ENCODE results near the gene GALNT2.
A peak's percentile ranks its signal among the peaks of the same experiment; 100 is the strongest.

GALNT2 gene

DNA sequence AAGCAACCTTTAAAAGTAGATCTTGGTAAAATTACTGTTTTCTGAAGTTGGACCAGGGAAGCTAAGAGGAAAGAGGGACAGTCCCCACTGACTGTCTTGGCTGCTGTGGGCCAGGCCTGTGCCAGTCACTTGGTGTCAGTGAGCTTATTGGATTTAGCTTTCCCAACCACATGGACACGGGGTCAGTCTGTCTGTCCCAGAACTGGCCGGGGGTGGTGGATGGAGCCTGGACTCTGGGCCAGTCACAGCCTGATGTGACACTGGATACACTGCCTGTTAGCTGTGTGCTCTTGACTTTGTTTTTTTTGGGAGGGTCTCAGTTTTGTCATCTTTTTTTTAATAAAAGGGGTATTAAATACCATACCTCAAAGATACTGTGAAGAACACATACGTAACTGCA, 96.7 kb downstream of the GALNT2 start:
- no peak overlapping the region for H3K27ac ChIP-seq
- TF ChIP-seq, protein P1, sequence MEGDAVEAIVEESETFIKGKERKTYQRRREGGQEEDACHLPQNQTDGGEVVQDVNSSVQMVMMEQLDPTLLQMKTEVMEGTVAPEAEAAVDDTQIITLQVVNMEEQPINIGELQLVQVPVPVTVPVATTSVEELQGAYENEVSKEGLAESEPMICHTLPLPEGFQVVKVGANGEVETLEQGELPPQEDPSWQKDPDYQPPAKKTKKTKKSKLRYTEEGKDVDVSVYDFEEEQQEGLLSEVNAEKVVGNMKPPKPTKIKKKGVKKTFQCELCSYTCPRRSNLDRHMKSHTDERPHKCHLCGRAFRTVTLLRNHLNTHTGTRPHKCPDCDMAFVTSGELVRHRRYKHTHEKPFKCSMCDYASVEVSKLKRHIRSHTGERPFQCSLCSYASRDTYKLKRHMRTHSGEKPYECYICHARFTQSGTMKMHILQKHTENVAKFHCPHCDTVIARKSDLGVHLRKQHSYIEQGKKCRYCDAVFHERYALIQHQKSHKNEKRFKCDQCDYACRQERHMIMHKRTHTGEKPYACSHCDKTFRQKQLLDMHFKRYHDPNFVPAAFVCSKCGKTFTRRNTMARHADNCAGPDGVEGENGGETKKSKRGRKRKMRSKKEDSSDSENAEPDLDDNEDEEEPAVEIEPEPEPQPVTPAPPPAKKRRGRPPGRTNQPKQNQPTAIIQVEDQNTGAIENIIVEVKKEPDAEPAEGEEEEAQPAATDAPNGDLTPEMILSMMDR (conservative IDR thresholded peaks at IDR 0.05): no peak

DNA sequence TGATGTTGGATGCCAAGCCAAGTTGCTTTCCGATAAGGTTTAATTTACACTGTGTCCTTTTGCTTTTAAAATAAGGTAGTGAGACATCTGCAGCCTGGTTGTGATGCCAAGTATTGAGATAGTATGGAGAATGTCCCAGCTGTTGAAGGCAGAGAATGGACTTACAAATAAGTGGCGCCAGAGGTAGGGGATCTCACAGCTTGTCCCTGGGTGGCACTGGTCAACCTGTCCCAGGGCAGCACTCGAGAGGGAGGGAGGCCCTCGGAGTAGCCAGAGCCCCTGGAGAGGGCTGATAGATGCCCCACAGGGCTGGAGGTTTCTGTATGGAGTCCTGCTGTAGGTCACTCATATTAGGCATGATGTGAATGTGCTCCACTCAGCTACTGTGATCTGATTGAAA, 98.5 kb downstream of the GALNT2 start:
- H3K27ac ChIP-seq: no peak overlapping the region
- TF ChIP-seq, protein P1 (conservative IDR thresholded peaks at IDR 0.05): no peak

DNA sequence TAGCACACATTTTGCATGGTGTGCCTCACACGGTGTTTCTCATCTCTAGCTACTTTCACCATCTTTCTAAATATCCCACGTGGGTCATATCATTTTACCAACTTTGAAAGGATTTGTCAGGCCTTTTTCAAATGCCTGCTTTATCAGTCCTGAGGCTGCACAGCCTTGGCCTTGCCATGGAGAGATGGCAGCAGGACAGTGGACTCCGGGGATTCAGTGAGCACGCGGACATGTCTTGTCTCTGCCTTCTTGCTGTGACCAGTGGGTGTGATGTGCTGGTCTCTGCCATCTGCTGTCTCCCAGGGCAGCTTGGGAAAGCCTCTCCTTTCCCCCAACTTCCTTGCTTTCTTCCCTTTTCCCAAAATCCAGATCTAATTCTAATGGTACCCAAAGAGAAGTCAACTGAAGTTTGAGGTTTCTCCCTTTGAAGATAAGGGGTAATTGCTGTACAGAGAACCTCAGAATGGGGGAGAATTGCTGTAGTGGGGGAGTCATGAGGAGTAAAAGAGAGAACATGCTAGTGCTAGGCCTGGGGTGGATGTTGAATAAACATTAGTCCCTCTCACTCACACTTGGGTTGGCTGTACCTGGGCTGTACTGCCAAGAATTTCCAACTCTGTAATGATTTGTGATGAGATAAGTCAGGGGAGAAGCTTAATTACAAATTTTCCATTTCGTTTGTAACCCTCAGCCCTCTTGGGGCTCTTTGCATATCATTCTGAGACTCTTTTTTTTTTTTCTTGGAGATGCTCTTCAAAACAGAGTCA, 99.5 kb downstream of the GALNT2 start:
- H3K27ac ChIP-seq: no peak overlapping the region
- TF ChIP-seq, protein P1 (conservative IDR thresholded peaks at IDR 0.05): no peak

DNA sequence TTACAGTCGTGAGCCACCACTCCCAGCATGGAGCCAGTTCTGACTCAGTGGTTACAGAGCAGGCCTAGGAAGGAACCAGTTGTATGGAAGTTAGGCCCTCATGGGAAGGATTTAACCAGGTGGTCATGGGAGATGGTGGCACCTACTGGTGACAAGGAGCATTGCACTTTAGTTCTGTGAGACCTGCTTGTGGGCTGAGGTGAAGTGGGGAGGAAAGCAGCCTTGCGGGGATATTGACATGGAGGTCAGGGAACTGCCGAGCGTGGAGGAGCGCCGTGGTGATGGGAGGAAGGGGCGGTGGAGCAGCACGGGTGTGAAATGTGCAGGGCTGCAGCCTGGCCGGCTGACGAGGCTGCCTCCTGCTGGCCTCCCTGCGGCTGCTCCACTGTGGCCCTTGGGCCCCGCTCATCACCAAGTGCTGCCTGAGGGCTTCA, 100.4 kb downstream of the GALNT2 start:
- H3K27ac ChIP-seq: no peak overlapping the region
- TF ChIP-seq, protein P1 (conservative IDR thresholded peaks at IDR 0.05): peak; percentile 67

DNA sequence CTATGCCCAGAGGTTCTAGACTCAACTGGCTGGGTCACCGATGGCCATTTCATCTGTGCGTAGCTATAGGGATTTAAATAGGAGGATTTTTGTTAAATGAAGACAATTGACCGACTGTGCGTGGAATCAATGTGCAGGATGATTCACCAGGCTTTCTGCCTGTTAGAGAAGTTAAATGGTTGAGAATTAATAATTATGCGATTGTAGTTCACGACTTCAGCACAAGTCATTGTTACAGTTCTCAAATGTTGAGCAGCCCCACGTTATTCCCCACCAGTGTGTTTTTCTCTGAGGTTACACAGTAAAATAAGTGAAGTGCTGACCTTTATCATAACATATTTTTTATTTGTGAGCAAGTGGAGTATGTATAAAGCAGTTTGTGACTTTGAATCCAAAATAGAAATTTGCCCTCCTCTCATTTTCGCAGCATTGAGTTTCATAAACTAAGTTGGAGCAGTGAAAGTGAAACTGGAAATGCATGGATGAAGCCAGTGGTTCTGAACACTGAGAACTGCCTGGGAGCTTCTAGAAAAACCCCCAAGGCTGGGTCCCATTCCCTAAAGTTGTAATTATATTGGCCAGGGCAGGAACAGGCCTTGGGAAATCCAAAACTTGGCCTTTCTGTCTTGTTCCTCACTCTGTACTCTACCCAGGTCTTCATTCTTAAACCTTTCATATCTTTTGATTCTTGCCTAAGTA, 102.6 kb downstream of the GALNT2 start:
- H3K27ac ChIP-seq: no peak overlapping the region
- TF ChIP-seq, protein P1 (conservative IDR thresholded peaks at IDR 0.05): no peak

DNA sequence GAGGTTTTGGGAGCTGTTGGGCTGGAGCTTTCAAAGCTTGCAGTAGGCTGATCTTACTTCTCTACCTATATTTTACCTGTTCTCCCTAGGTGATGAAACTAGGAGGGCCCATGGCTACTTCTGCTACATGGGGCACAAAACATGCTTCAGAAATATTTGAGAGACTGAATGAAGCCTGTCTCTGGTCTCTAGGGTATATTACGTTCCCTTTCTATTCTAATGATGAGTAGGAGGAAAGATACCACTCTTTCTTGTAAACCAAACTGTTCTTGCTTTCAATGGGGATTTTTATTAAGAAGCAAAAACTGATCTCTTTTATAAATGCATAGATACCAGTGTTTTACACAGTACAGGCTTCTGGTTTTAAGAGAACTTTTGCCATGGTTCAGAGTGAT, 103.1 kb downstream of the GALNT2 start:
- H3K27ac ChIP-seq: no peak overlapping the region
- TF ChIP-seq, protein P1 (conservative IDR thresholded peaks at IDR 0.05): no peak

DNA sequence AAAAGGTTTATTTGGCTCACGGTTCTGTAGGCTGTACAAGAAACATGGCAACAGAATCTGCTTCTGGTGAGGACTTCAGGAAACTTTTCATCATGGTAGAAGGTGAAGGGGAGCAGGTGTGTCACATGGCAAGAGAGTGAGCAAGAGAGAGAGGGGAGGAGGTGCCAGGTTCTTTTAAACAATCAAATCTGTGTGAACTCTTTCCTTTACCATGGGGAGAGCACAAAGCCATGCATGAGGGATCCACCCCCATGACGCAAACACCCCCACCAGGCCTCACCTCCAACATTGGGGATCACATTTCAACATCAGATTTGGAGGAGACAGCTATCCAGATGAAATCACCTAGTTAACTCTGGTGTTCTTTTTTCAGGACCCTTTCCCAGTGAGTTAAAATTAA, 103.6 kb downstream of the GALNT2 start:
- no peak overlapping the region for H3K27ac ChIP-seq
- TF ChIP-seq, protein P1 (conservative IDR thresholded peaks at IDR 0.05): no peak
